ENCODE results near the gene AP3D1. TPM values are rescaled to one million over a fixed set of nuclear protein-coding genes. Genes with fewer than 3 reads are reported as not detected.

Gene AP3D1
- total RNA-seq, 1 donor from 2014 or later = 50.9 TPM

DNA sequence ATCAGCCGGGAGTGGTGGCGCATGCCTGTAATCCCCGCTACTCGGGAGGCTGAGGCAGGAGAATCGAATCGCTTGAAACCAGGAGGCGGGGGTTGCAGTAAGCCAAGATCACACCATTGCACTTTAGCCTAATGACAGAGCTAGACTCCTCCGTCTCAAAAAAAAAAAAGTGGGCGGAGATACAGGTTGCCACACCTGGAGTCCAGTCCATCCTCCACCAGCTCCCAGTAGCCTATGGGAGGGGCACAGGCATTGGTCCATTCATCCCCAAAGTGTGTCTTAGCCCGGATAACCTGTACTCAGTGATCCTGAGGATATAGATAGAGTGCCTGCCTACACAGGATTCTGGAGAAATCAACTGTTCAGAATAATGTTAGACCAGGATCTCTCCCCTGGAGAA lies 9.0 kb upstream of the AP3D1 start:
- H3K4me1 Mint-ChIP-seq = peaks cover 8% of the 10 kb centered on the region
- H3K9me3 Mint-ChIP-seq = no peaks in the 10 kb centered on the region
- H3F3A ChIP-seq (ENCODE audit: low read depth) = peaks cover 19% of the 10 kb centered on the region
- H3K27ac Mint-ChIP-seq = no peak overlapping the region
- no peak overlapping the region for H2AFZ ChIP-seq (replicated peaks)
- H3K9me3 ChIP-seq (ENCODE audit: low read depth) = no peaks in the 10 kb centered on the region
- no peaks in the 10 kb centered on the region for H3K4me1 ChIP-seq
- no peaks in the 10 kb centered on the region for H3K27me3 ChIP-seq
- TF ChIP-seq EZH2phosphoT487 (IDR thresholded peaks at IDR 0.05) (no peak), EZH2 (IDR thresholded peaks at IDR 0.05) (no peak)
- TF ChIP-seq, protein P1, sequence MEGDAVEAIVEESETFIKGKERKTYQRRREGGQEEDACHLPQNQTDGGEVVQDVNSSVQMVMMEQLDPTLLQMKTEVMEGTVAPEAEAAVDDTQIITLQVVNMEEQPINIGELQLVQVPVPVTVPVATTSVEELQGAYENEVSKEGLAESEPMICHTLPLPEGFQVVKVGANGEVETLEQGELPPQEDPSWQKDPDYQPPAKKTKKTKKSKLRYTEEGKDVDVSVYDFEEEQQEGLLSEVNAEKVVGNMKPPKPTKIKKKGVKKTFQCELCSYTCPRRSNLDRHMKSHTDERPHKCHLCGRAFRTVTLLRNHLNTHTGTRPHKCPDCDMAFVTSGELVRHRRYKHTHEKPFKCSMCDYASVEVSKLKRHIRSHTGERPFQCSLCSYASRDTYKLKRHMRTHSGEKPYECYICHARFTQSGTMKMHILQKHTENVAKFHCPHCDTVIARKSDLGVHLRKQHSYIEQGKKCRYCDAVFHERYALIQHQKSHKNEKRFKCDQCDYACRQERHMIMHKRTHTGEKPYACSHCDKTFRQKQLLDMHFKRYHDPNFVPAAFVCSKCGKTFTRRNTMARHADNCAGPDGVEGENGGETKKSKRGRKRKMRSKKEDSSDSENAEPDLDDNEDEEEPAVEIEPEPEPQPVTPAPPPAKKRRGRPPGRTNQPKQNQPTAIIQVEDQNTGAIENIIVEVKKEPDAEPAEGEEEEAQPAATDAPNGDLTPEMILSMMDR (IDR thresholded peaks at IDR 0.05) = no peak
- no peak overlapping the region for H3K27ac ChIP-seq
- no peaks in the 10 kb centered on the region for H3K36me3 ChIP-seq
- H3K9ac ChIP-seq = no peak overlapping the region
- DNase-seq (ENCODE audit: low spot score) = no peak
- H3K36me3 Mint-ChIP-seq = no peaks in the 10 kb centered on the region
- H3K4me3 ChIP-seq = no peak overlapping the region
- peaks cover 13% of the 10 kb centered on the region for H4K20me1 ChIP-seq (ENCODE audit: low read depth)
- H3K27me3 Mint-ChIP-seq (ENCODE audit: insufficient read depth, low read depth) = peaks cover 11% of the 10 kb centered on the region
- H3K79me2 ChIP-seq (ENCODE audit: low read depth) = peaks cover 10% of the 10 kb centered on the region
- H3K4me3 Mint-ChIP-seq = no peak overlapping the region
- H3K4me2 ChIP-seq = no peak overlapping the region

DNA sequence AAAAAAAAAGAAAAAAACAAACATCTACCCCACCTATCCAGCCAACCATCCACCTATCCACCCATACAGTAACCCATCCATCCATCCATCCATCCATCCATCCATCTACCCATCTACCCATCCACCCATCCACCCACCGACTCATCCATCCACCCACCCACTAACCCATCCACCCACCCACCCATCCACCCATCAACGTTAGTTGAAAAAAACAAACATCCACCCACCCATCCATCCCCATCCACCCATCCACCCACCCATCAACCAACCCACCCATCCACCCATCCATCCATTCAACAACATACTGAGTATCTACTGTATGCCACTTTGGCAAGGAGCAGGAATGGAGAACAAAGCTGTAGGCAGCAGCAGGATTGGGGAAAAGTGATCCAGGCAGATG lies 6.1 kb upstream of the AP3D1 start:
- DNase-seq (ENCODE audit: low spot score) = no peak
- Histone ChIP-seq H3K79me2 (ENCODE audit: low read depth) (no peaks in the 10 kb centered on the region), H3K4me2 (no peak overlapping the region), H4K20me1 (ENCODE audit: low read depth) (no peaks in the 10 kb centered on the region), H3F3A (ENCODE audit: low read depth) (no peaks in the 10 kb centered on the region), H3K4me3 (no peak overlapping the region), H3K9ac (no peak overlapping the region), H3K27ac (no peak overlapping the region), H3K9me3 (ENCODE audit: low read depth) (no peaks in the 10 kb centered on the region), H3K36me3 (no peaks in the 10 kb centered on the region), H3K4me1 (no peaks in the 10 kb centered on the region), H3K27me3 (no peaks in the 10 kb centered on the region), H2AFZ (replicated peaks) (no peak overlapping the region)
- Mint-ChIP-seq H3K4me1 (peaks cover 9% of the 10 kb centered on the region), H3K36me3 (no peaks in the 10 kb centered on the region), H3K27ac (no peak overlapping the region), H3K9me3 (no peaks in the 10 kb centered on the region), H3K4me3 (no peak overlapping the region), H3K27me3 (ENCODE audit: insufficient read depth, low read depth) (peaks cover 8% of the 10 kb centered on the region)
- no peak for TF ChIP-seq EZH2 (IDR thresholded peaks at IDR 0.05)
- TF ChIP-seq, protein P1 (IDR thresholded peaks at IDR 0.05) = no peak
- TF ChIP-seq EZH2phosphoT487 (IDR thresholded peaks at IDR 0.05) = no peak

DNA sequence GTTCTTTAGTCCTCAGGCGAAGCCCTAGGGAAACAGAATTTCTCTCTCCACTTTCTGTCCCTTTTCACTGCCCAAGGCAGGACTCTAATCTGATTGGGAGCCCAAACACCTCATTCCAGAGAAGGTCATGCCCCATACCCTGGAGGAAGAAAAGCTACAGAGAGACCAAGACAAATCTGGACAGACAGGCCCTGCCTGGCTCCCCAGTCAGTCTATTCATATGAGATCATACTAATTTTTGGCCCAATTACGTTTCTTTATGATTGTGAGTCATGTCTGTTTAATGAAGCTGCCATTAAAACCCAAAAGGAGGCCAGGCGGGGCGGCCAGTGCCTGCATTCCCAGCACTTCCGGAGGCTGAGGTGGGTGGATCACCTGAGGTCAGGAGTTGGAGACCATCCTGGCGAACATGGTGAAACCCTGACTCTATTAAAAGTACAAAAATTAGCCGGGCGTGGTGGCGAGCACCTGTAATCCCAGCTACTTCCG lies 3.3 kb upstream of the AP3D1 start:
- Histone ChIP-seq H3K36me3 (no peaks in the 10 kb centered on the region), H2AFZ (replicated peaks) (no peak overlapping the region), H3K4me1 (peaks cover 9% of the 10 kb centered on the region), H3K9me3 (ENCODE audit: low read depth) (no peaks in the 10 kb centered on the region), H3K9ac (no peak overlapping the region), H3K4me3 (no peak overlapping the region), H3K4me2 (no peak overlapping the region), H3F3A (ENCODE audit: low read depth) (peaks cover 6% of the 10 kb centered on the region), H3K27me3 (no peaks in the 10 kb centered on the region), H4K20me1 (ENCODE audit: low read depth) (peaks cover 18% of the 10 kb centered on the region), H3K79me2 (ENCODE audit: low read depth) (peaks cover 16% of the 10 kb centered on the region), H3K27ac (no peak overlapping the region)
- H3K27me3 Mint-ChIP-seq (ENCODE audit: insufficient read depth, low read depth) = peaks cover 9% of the 10 kb centered on the region
- TF ChIP-seq EZH2 (IDR thresholded peaks at IDR 0.05) = no peak
- TF ChIP-seq EZH2phosphoT487 (IDR thresholded peaks at IDR 0.05) = no peak
- TF ChIP-seq, protein P1 (IDR thresholded peaks at IDR 0.05) = no peak
- no peak overlapping the region for H3K4me3 Mint-ChIP-seq
- no peak for DNase-seq (ENCODE audit: low spot score)
- peaks cover 21% of the 10 kb centered on the region for H3K4me1 Mint-ChIP-seq
- peaks cover 3% of the 10 kb centered on the region for H3K36me3 Mint-ChIP-seq
- no peak overlapping the region for H3K27ac Mint-ChIP-seq
- H3K9me3 Mint-ChIP-seq = no peaks in the 10 kb centered on the region

Data from neural progenitor cell (in vitro differentiated cells).